ENCODE data around the gene DDX10. TPM values are rescaled to one million over a fixed set of nuclear protein-coding genes. Genes with fewer than 3 reads are reported as not detected.
"Not testable (repeated sequence)": the region's sequence is repeated elsewhere in the genome, so short reads cannot be mapped to it uniquely, and the experiment has no call there.

Gene DDX10
- total RNA-seq, 1 experiment from 2014 or later, result 43.4 TPM

GRCh38 chr11:108757630-108758029 lies 92.8 kb downstream of the DDX10 start:
- H3K27me3 ChIP-seq, result no peaks in the 10 kb centered on the region
- no peaks in the 10 kb centered on the region for H3K36me3 ChIP-seq
- H3K9me3 ChIP-seq (replicated peaks), result no peaks in the 10 kb centered on the region
- no peak overlapping the region for H3K27ac ChIP-seq
- H3K4me1 ChIP-seq, result peaks cover 21% of the 10 kb centered on the region
- no peak for DNase-seq
- no peak overlapping the region for H3K4me3 ChIP-seq

- H3K4me1 ChIP-seq, result peaks cover 14% of the 10 kb centered on the region
- H3K4me3 ChIP-seq, result no peak overlapping the region
- no peaks in the 10 kb centered on the region for H3K9me3 ChIP-seq (replicated peaks)
- DNase-seq, result no peak
- no peak overlapping the region for H3K27ac ChIP-seq
- H3K36me3 ChIP-seq, result no peaks in the 10 kb centered on the region
- no peaks in the 10 kb centered on the region for H3K27me3 ChIP-seq
These were observed 93.6 kb downstream of the DDX10 start for GRCh38 chr11:108758458-108758857.

GRCh38 chr11:108766596-108767173 lies 101.8 kb downstream of the DDX10 start:
- DNase-seq, result no peak
- H3K36me3 ChIP-seq, result no peaks in the 10 kb centered on the region
- H3K9me3 ChIP-seq (replicated peaks), result no peaks in the 10 kb centered on the region

GRCh38 chr11:108768370-108768769 lies 103.5 kb downstream of the DDX10 start:
- H3K4me1 ChIP-seq, result no peaks in the 10 kb centered on the region
- no peak for DNase-seq
- no peaks in the 10 kb centered on the region for H3K36me3 ChIP-seq
- H3K27ac ChIP-seq, result no peak overlapping the region
- no peaks in the 10 kb centered on the region for H3K27me3 ChIP-seq
- H3K4me3 ChIP-seq, result no peak overlapping the region
- H3K9me3 ChIP-seq (replicated peaks), result no peaks in the 10 kb centered on the region

More at GRCh38 chr11:108766596-108767173, 101.8 kb downstream of the DDX10 start:
- Histone ChIP-seq H3K27ac (no peak overlapping the region), H3K27me3 (no peaks in the 10 kb centered on the region), H3K4me3 (no peak overlapping the region), H3K4me1 (no peaks in the 10 kb centered on the region)

- H3K4me3 ChIP-seq, result no peak overlapping the region
- H3K27ac ChIP-seq, result no peak overlapping the region
- no peaks in the 10 kb centered on the region for H3K27me3 ChIP-seq
- H3K9me3 ChIP-seq (replicated peaks), result no peaks in the 10 kb centered on the region
- H3K4me1 ChIP-seq, result no peaks in the 10 kb centered on the region
- DNase-seq, result no peak
- H3K36me3 ChIP-seq, result no peaks in the 10 kb centered on the region
These were observed 104.1 kb downstream of the DDX10 start for GRCh38 chr11:108768964-108769363.

- Histone ChIP-seq H3K4me1 (no peaks in the 10 kb centered on the region), H3K4me3 (no peak overlapping the region), H3K9me3 (replicated peaks) (no peaks in the 10 kb centered on the region), H3K27me3 (no peaks in the 10 kb centered on the region), H3K36me3 (no peaks in the 10 kb centered on the region), H3K27ac (no peak overlapping the region)
- no peak for DNase-seq
These were observed 109.3 kb downstream of the DDX10 start for GRCh38 chr11:108774037-108774730.

- Histone ChIP-seq H3K27ac (no peak overlapping the region), H3K36me3 (no peaks in the 10 kb centered on the region), H3K4me3 (no peak overlapping the region), H3K27me3 (no peaks in the 10 kb centered on the region), H3K9me3 (replicated peaks) (no peaks in the 10 kb centered on the region), H3K4me1 (no peaks in the 10 kb centered on the region)
- DNase-seq, result no peak
These were observed 110.5 kb downstream of the DDX10 start for GRCh38 chr11:108775324-108775723.

GRCh38 chr11:108779147-108779546 lies 114.3 kb downstream of the DDX10 start:
- not testable (repeated sequence) for H3K27ac ChIP-seq

GRCh38 chr11:108780119-108780518 lies 115.2 kb downstream of the DDX10 start:
- Histone ChIP-seq H3K36me3 (no peaks in the 10 kb centered on the region), H3K9me3 (replicated peaks) (no peaks in the 10 kb centered on the region), H3K27me3 (no peaks in the 10 kb centered on the region), H3K4me1 (no peaks in the 10 kb centered on the region), H3K27ac (no peak overlapping the region), H3K4me3 (no peak overlapping the region)
- no peak for DNase-seq

More at GRCh38 chr11:108779147-108779546, 114.3 kb downstream of the DDX10 start:
- DNase-seq; H3K36me3 ChIP-seq; H3K27me3 ChIP-seq; H3K4me3 ChIP-seq; H3K4me1 ChIP-seq; H3K9me3 ChIP-seq (replicated peaks): not testable (repeated sequence)

- Histone ChIP-seq H3K27me3 (no peaks in the 10 kb centered on the region), H3K4me1 (no peaks in the 10 kb centered on the region), H3K4me3 (no peak overlapping the region), H3K27ac (no peak overlapping the region), H3K9me3 (replicated peaks) (no peaks in the 10 kb centered on the region), H3K36me3 (no peaks in the 10 kb centered on the region)
- DNase-seq, result no peak
These were observed 117.1 kb downstream of the DDX10 start for GRCh38 chr11:108781946-108782345.

- no peak overlapping the region for H3K4me3 ChIP-seq
- H3K9me3 ChIP-seq (replicated peaks), result no peaks in the 10 kb centered on the region
- H3K4me1 ChIP-seq, result no peaks in the 10 kb centered on the region
- no peak for DNase-seq
- H3K27me3 ChIP-seq, result no peaks in the 10 kb centered on the region
- no peaks in the 10 kb centered on the region for H3K36me3 ChIP-seq
- no peak overlapping the region for H3K27ac ChIP-seq
These were observed 121.6 kb downstream of the DDX10 start for GRCh38 chr11:108786281-108786990.

GRCh38 chr11:108787105-108787504 lies 122.2 kb downstream of the DDX10 start:
- no peak for DNase-seq
- no peak overlapping the region for H3K4me3 ChIP-seq
- no peaks in the 10 kb centered on the region for H3K9me3 ChIP-seq (replicated peaks)
- no peaks in the 10 kb centered on the region for H3K36me3 ChIP-seq
- H3K4me1 ChIP-seq, result no peaks in the 10 kb centered on the region
- no peak overlapping the region for H3K27ac ChIP-seq
- H3K27me3 ChIP-seq, result no peaks in the 10 kb centered on the region

- Histone ChIP-seq H3K27ac (no peak overlapping the region), H3K9me3 (replicated peaks) (no peaks in the 10 kb centered on the region), H3K27me3 (no peaks in the 10 kb centered on the region), H3K4me1 (no peaks in the 10 kb centered on the region), H3K4me3 (no peak overlapping the region), H3K36me3 (no peaks in the 10 kb centered on the region)
- DNase-seq, result no peak
These were observed 123.8 kb downstream of the DDX10 start for GRCh38 chr11:108788565-108789199.

GRCh38 chr11:108790501-108791299 lies 125.8 kb downstream of the DDX10 start:
- Histone ChIP-seq H3K9me3 (replicated peaks) (no peaks in the 10 kb centered on the region), H3K36me3 (no peaks in the 10 kb centered on the region)
- no peak for DNase-seq

More at GRCh38 chr11:108790501-108791299, 125.8 kb downstream of the DDX10 start:
- H3K27me3 ChIP-seq, result no peaks in the 10 kb centered on the region
- no peak overlapping the region for H3K27ac ChIP-seq
- no peak overlapping the region for H3K4me3 ChIP-seq
- H3K4me1 ChIP-seq, result no peaks in the 10 kb centered on the region
